SU-DHL-6 (cell line): ENCODE measurements around the gene RAVER2.
"Not testable (repeated sequence)": the region's sequence is repeated elsewhere in the genome, so short reads cannot be mapped to it uniquely, and the experiment has no call there.

ENCODE experiments used
- EZH2phosphoT487 ChIP-seq: fragments of 200-600 bp; sonication (generic), shearing (Covaris generic); conservative IDR thresholded peaks from 2 replicates; pipeline ENCODE4 v1.6.1; 2018; ENCODE audit warnings: mild to moderate bottlenecking, antibody characterized with exemption, low read length, moderate library complexity, mixed read lengths
- TF ChIP-seq, protein P1 (sequence below): fragments of 200-600 bp; sonication (generic); IDR thresholded peaks from one replicate; pipeline ENCODE4 v1.5.1; 2017; ENCODE audit warnings: antibody characterized with exemption, mild to moderate bottlenecking, low read length, moderate library complexity; ENCODE audit not compliant: insufficient read depth, poor library complexity, severe bottlenecking

DNA sequence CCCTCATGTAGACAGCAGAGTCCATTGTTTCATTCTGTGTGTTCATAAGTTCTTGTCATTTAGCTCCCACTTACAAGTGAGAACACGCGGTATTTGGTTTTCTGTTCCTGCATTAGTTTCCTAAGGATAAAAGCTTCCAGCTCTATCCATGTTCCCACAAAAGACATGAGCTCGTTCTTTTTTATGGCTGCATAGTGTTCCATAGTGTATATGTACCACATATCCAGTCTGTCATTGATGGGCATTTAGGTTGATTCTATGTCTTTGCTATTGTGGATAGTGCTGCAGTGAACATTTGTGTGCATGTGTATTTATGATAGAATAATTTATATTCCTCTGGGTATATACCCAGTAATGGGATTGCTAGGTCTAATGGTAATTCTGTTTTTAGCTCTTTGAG lies 75.7 kb downstream of the RAVER2 start:
- TF ChIP-seq, protein P1, sequence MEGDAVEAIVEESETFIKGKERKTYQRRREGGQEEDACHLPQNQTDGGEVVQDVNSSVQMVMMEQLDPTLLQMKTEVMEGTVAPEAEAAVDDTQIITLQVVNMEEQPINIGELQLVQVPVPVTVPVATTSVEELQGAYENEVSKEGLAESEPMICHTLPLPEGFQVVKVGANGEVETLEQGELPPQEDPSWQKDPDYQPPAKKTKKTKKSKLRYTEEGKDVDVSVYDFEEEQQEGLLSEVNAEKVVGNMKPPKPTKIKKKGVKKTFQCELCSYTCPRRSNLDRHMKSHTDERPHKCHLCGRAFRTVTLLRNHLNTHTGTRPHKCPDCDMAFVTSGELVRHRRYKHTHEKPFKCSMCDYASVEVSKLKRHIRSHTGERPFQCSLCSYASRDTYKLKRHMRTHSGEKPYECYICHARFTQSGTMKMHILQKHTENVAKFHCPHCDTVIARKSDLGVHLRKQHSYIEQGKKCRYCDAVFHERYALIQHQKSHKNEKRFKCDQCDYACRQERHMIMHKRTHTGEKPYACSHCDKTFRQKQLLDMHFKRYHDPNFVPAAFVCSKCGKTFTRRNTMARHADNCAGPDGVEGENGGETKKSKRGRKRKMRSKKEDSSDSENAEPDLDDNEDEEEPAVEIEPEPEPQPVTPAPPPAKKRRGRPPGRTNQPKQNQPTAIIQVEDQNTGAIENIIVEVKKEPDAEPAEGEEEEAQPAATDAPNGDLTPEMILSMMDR, result not testable (repeated sequence)
- not testable (repeated sequence) for TF ChIP-seq EZH2phosphoT487
